Suppressor macrophage treated with lipopolysaccharide for 4 hours (primary cell): ENCODE data around the gene LOXHD1.

Experiments
- DNase-seq: peaks from one replicate; pipeline ENCODE4 v3.0.0-alpha.2; 2020

The LOXHD1 gene

DNA sequence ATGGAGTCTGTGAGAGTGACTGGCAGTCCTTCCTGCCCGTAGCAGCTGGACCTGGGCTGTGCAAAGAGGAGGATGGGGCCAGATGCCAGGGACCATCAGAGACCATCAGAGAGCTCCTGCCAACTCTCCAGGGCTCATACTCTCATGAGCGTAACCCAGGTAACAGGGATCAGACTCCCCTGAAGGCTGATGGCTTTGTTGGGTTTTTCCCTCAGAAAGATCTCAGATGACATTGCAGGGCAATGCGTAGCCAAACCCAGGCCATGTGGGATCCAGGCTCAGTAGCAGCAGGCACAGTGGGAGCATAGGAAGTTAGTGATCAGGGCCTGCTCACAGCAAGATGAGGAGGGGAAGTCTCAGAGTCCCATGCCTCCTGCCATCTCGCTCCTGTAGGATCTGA, 218.0 kb downstream of the LOXHD1 start:
- no peak for DNase-seq

- DNase-seq = no peak
Observed at GRCh38 chr18:46437061-46437460, 220.0 kb downstream of the LOXHD1 start.

- no peak for DNase-seq
Observed at GRCh38 chr18:46436621-46437020, 220.4 kb downstream of the LOXHD1 start.

DNA sequence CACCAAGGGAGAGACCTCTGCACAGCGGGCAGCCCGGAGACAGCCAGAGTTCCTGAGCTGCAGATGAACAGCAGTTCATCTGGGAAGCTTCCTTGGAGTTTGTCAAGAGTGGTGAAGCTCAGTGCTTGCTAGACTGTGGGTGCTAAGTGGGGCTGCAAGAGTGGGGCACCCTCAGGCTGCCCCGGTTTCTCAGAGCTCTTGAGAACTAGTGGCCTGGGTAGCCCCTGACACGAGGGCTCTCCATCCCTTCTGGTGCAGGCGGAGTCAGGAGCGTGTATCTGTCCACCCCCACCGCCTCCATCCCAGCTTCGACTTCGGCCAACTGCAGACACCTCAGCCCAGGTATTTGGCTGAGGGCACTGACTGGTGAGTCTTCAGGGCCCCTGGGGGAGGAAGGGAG, 222.0 kb downstream of the LOXHD1 start:
- no peak for DNase-seq

- DNase-seq = no peak
Observed at GRCh38 chr18:46434629-46435028, 222.4 kb downstream of the LOXHD1 start.

- no peak for DNase-seq
Observed at GRCh38 chr18:46433121-46433826, 223.7 kb downstream of the LOXHD1 start.

DNA sequence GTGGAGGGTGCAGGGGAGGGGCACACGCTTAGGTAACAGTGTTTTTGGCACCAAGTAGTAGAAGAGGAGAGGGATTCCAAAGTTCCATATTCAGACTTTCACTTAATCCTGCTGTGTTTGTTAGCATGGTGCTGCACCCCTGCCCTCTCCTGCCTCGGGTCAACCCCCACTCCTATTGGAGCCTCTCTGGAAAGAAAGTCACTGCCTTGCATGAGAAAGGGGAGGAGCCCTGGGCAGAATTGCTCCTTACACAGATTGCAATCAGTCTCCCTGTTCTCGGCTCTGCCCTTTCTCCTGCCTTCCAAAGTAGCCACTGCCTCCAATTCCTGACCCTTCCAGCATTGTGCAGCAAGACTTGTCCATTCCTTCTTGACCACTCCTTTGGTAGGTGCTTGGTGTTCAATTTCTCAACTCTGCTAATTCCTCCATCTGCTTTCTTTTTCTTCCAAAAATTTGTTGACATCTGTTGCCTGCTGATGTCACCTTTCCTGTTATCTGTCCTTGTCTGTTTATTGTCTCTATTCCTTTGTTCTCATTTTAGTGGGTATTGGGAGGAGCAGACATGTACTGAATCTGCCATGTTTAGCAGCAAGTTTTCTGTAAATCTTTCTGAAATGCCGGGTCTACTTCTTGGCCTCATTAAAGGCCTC, 225.4 kb downstream of the LOXHD1 start:
- no peak for DNase-seq

DNA sequence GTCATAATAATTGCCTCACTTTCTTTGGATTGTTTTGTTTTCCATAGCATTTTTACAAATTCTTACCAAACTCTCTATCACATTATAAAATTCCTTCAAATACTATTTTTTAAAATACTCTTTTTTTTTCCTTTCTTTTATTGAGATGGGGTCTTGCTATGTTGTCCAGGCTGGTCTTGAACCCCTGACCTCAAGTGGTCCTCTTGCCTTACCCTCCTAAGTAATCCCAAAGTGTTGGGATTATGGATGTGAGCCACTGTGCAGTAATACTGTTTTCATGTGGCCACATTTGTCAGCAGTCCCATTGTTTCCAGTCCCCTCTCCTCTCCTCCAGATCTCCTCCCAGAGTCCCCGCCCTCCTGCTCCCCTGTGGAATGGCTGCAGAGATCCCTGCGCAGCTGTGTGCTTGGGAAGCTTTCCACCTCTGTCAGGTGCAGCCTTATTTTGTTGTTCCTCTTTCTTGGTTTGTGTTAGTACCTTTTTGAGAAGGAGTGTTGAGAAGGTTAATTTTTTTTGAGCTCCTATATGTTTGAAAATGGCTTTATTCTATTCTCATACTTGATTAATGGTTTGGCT, 227.3 kb downstream of the LOXHD1 start:
- no peak for DNase-seq

- no peak for DNase-seq
Observed at GRCh38 chr18:46429130-46429529, 227.9 kb downstream of the LOXHD1 start.

- DNase-seq = no peak
Observed at GRCh38 chr18:46428368-46428767, 228.7 kb downstream of the LOXHD1 start.

DNA sequence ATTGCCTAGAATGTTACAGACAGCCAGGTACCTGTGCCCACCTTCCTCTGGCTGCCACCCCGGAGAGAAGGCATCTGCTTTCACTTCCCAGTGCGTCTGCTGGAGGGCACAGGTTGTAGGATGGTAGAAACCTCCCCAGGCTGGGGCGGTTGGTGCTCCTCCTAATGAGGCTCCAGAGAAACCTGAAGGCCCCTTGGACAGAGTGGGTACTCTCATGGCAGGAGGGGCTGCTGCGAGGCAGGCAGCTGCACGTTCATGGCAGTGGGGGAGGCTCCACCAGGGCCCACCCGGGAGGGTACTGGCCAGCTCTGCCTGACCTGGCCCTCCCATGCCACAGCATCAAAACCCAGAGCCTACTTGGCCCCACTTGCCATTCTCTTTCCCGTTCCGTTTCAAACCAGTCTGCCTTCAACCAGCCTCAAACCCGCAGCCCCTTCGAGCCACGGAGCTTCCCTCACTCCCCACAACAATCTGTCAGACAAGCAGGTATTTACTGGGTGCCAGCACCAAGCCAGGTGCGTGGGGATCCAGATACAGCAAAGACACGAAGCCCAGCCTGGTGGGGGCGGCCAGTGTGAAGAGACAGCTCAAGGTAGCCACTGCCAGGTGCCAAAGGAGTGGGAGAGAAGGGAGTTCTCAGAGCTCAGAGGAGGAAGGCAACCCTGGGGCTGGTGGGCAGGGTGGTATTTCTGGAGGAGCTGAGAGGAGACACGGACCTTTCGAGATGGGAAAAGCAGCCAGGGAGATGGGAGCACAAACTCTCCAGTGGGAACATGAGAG, 229.6 kb downstream of the LOXHD1 start:
- no peak for DNase-seq
